ENCODE results near the gene SPTB.

GRCh38 chr14:64841772-64842750, 37.6 kb downstream of the SPTB start:
- TF ChIP-seq EZH2phosphoT487 (IDR thresholded peaks at IDR 0.05; ENCODE audit: borderline replicate concordance, low read length), result no peak
- TF ChIP-seq CTCF (IDR thresholded peaks at IDR 0.05; ENCODE audit: low read depth, low read length, poor library complexity, severe bottlenecking), result no peak

All from DOHH2 (cell line).